Stimulated activated CD8-positive, alpha-beta memory T cell treated with anti-CD3 and anti-CD28 coated beads, Interleukin-12 subunit alpha, Interleukin-12 subunit beta, amount 100 ng/mL, for 1 hour (primary cell): Measurements from ENCODE around the gene AGPAT4.

Source experiments
- DNase-seq: peaks from one replicate; pipeline ENCODE4 v3.0.0-alpha.2; 2020; ENCODE audit warnings: low read depth

The AGPAT4 gene

DNA sequence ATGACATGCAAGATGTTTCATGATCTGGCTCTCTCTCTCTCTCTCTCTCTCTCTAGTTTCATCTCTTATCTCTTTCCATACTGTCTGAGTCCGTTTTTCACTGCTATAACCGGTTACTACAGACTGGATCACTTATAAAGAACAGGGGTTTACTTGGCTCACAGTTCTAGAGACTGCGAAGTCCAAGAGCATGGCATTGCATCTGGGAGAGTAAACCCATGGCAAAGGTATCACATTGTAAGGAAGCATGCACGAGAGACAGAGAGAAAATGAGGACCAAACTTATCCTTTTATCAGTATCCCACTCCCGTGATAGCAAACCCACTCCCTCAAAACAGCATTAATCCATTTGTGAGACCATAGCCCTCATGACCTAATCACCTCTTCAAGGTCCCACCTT, 7.2 kb upstream of the AGPAT4 start:
- no peak for DNase-seq

DNA sequence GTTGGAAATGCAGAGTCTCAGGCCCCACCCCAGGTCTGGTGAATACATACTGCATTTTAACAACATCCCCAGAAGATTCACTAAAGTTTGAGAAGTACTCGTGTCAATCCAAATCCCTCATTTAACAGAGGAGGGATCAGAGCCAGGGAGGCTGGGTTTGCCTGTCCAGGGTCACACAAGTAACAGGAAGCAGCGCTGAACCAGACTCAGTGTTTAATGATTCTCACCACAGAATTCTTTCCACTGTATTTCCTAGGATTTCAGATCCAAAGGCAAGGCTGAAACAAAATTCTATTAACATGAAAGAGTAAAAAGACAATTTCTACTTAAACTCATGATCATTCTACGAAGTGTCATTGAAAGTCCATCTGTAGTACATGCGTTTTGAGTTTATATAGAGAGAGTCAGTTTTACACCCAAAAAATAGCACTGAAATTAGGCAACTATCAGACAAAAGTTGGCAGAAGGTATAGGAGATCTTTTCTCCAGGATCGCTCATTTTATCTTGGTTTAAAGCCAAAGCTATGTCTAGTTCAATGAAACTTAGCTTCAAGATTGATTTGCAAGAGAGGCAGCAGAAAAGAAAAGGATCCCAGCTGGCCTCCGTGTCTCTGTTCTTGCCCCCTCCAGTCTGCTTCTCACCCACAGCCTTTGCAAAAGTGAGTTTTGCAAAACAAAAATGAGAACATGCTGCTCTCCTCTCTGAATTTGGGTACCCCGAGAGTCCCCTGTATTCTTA, 6.0 kb upstream of the AGPAT4 start:
- no peak for DNase-seq

DNA sequence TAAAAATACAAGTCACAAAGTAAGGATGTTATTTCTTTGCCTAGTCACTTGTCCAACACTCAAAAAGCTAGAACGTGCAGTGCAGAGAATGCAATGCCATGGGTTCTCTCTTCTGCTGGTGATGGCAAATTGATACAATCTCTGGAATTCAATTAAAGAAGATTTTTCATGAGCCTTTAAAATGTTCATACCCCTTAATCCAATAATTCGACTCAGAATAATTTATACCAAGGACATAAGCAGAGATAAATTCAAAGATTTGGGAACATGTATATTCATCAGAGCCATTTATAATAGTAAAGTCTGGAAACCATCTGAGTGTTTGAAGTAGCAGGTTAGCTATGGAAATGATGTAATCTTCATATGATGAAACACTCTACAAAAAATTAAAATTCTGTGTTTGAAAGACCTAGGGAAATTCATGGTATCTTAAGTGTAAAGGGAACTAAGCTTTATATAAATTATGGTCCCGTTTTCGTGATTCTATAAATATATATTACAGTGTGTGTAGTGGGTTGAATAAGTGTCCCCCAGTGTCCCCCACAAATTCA, 2.8 kb upstream of the AGPAT4 start:
- no peak for DNase-seq

DNA sequence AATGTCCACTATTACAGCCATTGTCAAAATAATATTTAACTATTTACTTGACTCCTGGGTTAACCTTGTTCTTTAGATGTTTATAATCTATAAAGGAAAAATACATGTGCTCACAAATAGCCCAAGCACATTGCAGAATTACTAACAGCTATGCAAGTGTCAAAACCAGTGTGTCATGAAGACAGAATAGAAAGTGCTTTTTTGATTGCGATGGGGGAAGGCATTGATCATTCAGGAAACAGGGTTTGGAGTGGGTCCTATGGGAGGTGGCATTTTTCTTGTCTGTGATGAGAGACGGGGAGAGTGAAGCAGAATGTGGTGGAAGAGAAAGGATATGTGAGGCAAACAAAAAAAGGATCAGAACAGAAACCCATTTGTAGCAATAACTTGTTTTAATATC, 1.0 kb upstream of the AGPAT4 start:
- no peak for DNase-seq

DNA sequence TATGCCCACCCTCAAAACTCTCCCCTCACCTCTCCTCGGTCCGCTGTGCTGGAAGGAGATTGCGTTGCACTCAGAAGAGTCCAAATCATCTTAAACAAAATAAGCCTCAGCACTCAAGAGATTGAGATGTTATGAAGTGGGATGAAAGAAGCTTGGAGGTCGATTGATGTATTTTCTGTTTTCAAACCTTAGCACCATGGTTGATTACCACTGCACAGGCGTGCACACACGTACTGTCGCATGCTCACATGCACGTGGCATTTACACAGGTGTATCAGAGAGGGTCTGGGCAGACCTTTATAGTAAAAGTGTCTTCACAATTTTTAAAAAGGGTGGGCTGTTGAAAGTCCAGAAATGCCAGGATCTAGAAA, 612 bp upstream of the AGPAT4 start:
- DNase-seq, result no peak

DNA sequence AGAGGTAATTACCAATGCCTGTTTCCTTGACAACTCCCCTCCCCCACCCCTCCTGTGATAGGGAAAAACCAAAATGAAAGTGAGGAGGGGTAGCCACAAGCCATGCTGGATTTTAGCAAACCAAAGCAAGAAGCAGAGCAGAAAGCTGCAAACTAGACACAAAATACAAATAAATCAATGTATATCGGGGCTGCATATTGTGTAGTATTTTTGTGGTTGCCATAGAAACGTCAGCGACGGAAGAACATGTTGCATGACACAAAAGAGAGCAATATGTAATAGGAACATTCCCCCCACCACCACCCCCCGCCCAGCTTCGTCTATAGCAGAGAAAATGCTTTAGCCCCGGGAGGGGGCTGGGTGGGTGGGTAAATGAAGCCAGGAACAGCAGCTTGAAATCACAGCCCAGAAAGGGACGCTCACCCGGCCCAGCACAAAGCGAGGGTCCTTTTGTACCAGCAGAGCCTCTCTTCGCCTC, 548 bp downstream of the AGPAT4 start:
- no peak for DNase-seq

DNA sequence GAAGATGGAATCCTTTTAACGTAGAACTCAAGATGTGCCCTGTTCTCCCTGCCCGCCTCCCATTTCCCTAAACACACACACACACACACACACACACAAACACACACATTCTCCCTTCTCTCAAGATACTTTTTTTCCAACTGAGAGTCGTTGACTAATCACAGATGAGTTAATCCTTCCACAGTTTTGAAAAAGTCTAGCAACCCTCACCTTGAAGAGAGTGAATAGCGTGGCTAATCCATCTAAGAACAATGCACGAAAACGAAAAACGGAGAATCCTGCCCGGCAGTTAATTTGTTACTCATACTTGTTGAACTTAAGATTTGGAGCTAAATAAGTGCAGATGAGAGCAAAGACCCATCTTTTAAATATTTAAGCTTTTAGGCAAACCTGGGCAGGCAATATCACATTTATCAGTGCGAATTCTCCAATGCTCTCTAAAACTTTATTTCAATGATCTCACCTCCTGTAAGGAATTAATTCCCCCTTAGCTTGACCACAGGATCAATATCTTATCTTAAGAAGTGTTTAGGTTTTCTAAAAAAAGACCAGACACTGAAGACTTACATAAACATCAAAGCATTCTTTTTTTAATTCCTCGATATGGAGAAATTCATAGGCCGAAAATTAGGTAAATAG, 1.1 kb downstream of the AGPAT4 start:
- DNase-seq, result no peak

DNA sequence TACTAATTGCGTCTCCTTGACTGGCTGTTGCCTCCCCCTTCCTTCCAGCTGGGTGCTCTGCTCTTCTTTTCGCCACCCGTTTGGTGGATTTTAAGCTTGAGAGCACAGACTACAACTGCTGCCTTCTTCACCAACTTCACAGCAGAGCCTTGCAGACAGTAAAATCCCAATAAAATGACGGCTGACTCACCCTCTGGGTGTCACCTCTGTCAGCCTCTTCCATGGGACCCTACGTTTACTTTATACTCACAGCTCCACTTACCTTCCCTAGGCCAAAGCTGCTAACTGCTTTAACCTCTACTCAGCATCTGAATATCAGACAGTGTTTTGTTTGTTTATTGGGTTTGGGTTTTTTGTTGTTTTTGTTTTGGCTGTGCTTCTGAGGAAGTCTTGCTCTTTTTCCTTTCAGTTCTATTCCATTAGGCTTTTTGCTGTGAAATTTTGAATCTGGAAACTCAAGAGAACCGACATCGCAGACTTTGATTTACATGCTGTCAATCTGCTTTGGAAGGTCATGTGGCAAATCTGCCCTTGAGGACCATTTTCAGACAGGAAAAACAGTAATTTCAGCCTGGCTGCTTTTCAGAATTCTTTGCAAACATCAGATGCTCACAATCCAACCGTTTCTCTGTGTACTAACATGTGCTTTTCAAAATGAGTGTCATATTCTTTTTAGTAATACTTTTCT, 2.4 kb downstream of the AGPAT4 start:
- DNase-seq, result no peak

DNA sequence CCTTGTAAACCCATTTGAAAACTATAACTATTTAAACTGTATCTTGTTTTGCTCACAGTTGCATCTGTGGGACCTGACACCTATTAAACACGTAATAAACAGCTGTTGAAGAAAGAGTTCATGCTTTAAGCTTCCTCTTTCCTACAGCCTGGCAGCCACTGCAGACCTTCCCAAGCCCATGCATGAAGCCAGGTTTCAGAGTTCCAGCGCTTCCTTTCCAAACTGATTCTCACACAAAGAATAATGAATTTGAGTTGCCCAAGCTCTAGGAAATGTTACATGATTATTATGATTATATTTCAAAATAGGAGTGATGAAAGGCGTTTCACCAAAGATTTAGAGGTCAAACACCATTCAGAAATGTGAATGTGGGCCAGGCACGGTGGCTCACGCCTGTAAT, 3.7 kb downstream of the AGPAT4 start:
- DNase-seq, result no peak

DNA sequence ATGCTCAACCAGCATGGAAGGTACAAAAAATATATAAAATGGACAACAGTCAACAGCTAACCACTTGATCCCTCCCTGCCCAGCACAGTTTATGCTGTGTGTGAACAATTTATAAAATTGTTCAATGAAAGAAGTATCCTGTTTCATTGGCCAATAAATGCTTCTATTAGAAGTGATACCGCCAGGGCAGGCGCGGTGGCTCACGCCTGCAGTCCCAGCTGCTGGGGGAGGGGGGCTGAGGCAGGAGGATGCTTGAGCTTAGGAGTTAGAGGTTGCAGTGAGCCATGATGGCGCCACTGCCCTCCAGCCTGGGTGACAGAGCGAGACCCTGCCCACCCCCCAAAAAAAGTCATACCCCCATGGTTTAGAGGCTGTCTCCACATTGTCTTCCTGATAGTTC, 4.6 kb downstream of the AGPAT4 start:
- DNase-seq, result no peak

DNA sequence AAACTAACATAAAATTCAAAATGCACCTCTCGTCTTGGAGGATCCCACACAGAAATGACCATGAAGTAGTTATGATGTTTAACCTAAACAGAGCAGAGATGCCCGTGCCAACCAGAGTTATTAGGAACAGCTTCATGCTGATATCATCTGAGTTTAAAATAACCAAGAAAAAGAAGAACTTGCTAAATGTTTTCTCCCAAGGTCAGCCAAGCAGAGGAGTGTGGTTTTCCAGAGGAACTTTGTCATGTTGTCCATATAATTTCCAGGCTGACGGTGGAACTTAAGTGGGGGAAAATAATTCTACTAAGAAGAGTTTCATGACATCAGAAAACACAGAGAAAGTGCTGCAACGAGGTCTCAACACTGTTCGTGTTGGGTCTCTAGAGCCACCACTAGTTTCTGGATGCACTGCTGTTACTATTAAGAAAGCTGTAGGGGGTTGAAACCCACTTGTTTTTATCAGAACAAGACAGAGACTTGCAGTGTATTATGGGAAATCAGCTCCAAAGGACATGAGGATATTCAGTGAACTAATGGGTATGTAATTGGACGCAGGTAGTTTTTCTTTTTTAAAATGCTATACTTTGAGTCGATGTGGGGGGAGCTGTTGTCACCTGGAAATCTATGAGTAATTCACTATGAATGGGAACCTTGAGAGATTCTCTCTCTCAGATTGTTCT, 5.2 kb downstream of the AGPAT4 start:
- DNase-seq, result no peak

DNA sequence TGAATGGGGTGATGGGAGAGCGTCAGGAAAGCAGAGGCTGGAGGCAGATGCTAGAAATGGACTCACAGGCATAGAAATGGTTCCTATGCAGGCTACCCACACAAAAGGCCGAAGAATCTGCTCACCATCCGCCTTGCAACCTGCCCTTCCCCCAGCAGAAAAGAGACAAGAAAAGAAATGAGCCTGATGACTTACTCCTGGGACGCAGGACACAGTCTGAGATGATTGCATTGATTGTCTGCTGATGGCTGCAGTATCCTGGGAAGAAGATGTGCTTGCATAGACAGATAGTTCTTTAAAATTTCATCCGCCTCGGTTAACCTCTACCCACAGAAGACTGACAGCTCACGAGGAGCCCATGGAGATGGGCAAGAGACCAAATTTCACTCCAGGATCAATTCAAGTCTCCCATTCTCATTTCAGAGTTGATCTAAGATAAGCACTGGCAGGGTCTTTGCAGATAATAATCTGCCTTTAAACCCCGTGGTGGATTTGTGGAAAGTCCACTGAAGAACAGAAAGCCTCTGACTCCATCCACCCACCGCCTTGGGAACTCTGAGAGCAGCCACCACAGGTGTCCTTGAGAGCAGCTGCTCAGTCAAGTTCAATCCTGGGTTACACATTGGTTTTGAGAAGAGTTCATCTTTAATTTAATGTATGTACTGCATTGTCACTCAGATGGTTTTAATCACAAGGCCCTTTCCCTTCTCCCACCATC, 7.2 kb downstream of the AGPAT4 start:
- no peak for DNase-seq

DNA sequence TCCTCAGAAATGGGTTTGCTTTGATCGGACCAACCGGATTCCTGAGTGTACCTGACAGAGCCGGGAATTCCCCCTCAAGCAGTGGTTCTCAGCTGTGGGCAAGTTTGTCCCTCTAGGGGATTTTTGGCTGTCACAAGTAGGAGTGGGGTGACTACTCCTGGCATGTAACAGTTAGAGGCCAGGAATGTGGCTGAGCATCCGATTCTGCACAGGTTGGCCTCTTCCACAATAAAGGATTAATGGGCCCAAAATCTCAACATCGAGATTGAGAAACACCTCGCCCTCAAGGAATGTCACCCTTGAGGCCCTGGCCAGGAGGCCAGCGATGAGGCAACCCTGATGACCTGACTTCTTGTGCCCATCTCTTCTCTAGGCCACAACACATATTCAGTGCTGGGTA, 7.9 kb downstream of the AGPAT4 start:
- no peak for DNase-seq

DNA sequence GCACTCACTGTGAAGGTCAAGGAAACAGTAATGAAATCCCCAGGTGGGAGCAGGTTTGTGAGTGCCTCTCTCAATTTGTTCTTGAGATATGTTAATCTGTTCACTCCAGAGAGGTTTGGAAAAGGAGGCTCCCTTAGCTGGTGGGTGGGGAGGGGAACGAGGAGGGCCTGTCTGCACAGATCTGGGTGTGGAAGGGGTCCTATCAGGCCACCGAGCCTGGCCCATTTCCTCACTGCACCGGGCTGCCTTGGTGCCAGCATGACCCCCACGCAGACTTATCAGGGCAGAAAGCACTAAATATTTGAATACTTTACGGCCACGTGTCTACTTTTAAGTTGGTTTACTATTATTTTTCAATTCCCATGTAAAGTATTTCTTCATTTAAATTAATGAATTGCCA, 8.3 kb downstream of the AGPAT4 start:
- DNase-seq, result no peak

DNA sequence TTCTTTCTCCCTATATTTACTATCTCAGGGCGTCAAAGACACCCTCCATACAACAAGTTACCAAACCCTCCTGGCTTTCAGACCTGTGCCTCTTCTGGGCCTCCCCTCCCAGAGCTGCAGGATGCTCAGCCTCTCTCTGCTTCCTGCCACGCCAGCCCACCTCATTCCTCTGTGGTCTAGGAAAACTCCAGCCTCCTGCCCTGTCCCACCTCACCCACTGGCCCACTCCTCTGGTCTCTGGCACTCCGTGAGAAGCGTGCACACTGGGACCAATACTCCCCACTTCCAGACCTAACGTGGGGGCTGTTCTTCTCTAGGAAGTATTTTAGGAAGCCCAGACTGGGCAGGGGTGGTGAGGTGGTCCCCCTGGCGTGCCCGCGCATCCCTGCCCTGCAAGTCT, 9.7 kb downstream of the AGPAT4 start:
- no peak for DNase-seq

DNA sequence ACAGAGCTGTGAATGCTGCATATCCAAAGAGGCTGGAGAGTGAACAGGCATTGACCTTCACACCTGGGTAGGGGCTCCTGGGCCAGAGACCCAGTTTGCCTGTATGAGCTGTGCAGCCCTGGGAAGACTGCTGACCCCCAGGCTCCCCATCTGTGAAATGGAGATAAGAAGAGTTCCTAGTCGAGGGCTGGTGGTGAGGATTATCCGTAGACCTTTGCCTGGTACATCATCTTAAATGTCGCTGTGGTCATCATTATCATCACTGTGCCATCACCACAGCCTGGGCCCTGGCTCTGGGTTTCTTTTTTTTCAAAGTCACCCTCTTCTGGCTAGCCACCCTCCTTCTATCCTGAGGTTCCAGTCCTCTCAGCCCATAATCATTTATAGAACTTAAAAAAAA, 12.0 kb downstream of the AGPAT4 start:
- no peak for DNase-seq

DNA sequence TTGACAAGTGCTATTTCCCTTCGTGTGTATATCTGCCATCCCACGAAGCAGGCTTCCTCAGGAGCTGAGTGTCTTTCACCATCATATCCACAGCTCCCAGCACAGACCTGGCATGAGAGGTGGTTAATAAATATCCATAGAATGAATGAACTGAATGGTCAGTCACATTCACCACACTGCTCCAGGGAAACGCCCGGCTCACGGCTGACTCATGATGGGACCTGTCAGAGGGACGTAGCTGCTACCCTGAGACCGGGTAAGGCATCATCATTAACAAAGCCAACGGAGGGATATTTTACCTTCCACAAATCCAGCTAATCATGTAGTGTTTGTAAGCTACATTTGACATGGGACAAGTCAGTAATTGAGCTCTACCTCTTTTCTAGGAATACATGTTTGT, 12.5 kb downstream of the AGPAT4 start:
- DNase-seq, result no peak

DNA sequence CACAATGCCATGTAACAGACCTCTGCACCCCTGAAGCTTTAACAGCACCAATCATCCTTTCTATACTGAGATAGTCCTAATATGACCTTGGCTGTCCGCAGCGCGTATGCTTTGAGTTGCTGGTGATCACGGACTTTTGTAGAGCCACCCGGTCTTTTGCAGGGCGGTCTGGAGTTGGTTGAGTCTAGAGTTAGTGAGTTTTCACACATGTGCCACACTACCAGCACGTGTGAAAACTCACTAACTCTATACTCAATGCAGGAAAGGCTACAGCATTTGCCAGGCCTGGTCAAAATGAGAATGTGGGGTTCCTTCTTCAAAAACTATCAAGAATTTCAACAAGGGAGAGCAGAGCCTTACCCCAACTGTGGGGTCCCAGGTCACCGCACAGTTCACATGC, 14.6 kb downstream of the AGPAT4 start:
- DNase-seq, result no peak

DNA sequence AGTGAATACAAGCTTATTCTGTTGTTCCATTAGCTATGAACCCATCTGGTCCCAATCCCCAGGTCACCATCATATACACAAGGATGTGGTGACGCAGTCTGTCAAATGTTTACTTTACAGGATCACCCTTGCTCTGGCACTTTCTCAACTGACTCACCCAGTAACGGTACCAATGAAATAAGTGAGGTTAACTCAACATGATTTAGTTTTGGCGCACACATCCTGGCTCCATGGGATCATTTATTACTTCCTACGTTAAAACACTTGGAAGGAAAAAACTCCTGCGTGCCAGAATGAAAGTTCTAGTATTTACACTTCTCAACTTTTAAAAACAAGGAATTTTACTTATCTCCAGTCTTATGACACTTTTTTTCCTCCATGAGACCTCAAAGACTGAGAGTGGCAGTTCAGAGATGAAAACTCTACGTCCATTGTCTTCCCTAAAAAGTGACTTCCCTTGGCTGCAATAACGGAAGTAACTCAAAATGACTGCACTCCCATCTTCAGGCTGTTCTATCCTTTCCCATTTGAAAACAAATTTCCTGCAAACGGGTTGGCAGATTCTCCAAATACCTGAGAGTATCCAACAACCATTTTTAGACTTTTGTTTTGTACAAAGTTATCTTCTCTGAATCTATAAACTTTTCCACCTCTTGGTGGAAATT, 15.9 kb downstream of the AGPAT4 start:
- DNase-seq, result no peak

DNA sequence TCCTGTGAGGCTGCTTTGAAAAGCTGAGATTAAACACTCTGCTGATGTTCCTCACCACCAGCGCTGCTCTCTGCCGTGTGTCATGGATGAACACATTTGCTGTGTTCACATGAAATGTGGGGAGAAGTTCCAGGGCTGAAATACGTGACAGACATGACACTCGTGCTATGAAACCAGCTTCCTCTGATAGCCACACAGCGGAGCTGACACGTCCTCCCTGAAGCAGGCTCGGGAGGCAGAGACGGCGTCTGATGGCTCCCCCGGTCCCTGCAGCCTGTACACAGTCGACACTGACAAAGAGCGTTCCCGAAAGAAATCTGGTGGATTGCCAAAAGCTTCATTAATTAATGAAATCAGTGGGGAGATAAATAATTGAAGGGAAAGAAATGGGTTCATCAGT, 17.5 kb downstream of the AGPAT4 start:
- DNase-seq, result no peak

DNA sequence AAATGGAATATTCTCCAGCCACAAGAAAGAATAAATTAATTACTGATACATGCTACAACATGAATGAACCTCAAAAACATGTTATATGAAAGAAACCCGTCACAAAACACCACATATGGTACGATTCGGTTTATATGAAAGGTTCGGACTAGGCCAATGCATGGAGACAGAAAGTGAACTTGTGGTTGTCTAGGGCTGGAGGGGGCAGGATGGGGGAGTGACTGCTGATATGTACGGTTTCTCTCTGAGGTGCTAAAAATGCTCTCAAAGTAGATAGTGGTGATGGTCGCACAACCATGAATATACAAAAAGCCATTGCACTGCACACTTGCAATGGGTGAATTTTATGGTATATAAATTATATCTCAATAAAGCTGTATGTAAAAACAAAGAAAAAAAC, 18.3 kb downstream of the AGPAT4 start:
- DNase-seq, result no peak
